Measurements from ENCODE around the gene GID8.

DNA sequence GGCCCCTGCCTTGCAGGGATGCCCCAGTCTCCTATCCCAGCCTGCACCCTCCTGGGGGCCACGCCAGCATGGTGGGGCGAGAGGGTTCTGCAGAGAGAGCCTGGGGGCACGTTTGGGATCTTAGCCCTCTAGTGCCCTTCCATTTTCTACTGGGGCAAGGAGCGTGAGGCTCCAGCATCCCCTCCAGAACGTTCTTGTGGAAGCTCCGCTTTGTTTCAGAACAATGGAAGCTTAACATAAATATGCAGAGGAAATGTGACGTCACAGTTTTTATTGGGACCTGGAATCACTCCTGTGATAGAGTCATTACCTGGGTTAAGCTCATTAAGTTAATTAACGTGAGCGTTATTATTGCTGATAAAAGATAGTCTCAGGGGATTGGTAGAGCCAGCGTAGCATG, 49.2 kb downstream of the GID8 start:
- TF ChIP-seq CTCF (IDR thresholded peaks at IDR 0.05 in 2 of 3, conservative IDR thresholded peaks at IDR 0.05 in 1 of 3; ENCODE audit: borderline replicate concordance in 1 of 3, insufficient read depth in 1 of 3, low read depth in 2 of 3, low read length in 2 of 3): no peak
- TF ChIP-seq, protein P1, sequence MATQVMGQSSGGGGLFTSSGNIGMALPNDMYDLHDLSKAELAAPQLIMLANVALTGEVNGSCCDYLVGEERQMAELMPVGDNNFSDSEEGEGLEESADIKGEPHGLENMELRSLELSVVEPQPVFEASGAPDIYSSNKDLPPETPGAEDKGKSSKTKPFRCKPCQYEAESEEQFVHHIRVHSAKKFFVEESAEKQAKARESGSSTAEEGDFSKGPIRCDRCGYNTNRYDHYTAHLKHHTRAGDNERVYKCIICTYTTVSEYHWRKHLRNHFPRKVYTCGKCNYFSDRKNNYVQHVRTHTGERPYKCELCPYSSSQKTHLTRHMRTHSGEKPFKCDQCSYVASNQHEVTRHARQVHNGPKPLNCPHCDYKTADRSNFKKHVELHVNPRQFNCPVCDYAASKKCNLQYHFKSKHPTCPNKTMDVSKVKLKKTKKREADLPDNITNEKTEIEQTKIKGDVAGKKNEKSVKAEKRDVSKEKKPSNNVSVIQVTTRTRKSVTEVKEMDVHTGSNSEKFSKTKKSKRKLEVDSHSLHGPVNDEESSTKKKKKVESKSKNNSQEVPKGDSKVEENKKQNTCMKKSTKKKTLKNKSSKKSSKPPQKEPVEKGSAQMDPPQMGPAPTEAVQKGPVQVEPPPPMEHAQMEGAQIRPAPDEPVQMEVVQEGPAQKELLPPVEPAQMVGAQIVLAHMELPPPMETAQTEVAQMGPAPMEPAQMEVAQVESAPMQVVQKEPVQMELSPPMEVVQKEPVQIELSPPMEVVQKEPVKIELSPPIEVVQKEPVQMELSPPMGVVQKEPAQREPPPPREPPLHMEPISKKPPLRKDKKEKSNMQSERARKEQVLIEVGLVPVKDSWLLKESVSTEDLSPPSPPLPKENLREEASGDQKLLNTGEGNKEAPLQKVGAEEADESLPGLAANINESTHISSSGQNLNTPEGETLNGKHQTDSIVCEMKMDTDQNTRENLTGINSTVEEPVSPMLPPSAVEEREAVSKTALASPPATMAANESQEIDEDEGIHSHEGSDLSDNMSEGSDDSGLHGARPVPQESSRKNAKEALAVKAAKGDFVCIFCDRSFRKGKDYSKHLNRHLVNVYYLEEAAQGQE (IDR thresholded peaks at IDR 0.05; ENCODE audit: low read depth): no peak
